HCT116 (cell line): ENCODE results near the gene CHTF18. TPM values are rescaled to one million over a fixed set of nuclear protein-coding genes. Genes with fewer than 3 reads are reported as not detected.

ENCODE experiments used
- ATAC-seq: fragments of 200-7000 bp; cut with Tn5 transposase; 2 replicates; pipeline ENCODE4 v1.9.1; 2020; ENCODE audit warnings: mild to moderate bottlenecking, moderate library complexity
- BruUV-seq: library from RNA; stranded (reverse); fragments of 400-500 nt; replicated peaks from 2 replicates; lab custom pipeline; 2021; lab: Mats Ljungman, UMichigan
- CTCF ChIA-PET: fragments of 300-600 bp; sonication (Branson Sonifier 250); formaldehyde crosslinking; loops from one replicate; lab custom pipeline; 2021; ENCODE audit warnings: antibody characterized with exemption; lab: Charles Lee
- POLR2A ChIA-PET: fragments of 300-600, 350-600 bp; sonication (Branson Sonifier 250); formaldehyde crosslinking; loops from one replicate; lab custom pipeline; 2021; ENCODE audit warnings: antibody characterized with exemption; lab: Charles Lee
- RAD21 ChIA-PET, 2 experiments: fragments of 300-600 bp; sonication (Branson Sonifier 250); formaldehyde crosslinking; loops; one replicate each; lab custom pipeline; 2023; ENCODE audit warnings: low total read pairs in 2 of 2; ENCODE audit not compliant: uncharacterized antibody in 2 of 2, unreplicated experiment in 2 of 2, low non-redundant PET in 1 of 2; lab: Charles Lee
- DNase-seq: peaks from one replicate; pipeline ENCODE4 v3.0.0-alpha.2; 2010; ENCODE audit warnings: low read depth, low spot score
- H2AFZ ChIP-seq: fragments of 200-600 bp; shearing (Covaris generic), sonication (generic); 2 replicates; pipeline ENCODE4 v1.6.1; 2017; ENCODE audit warnings: low read depth, mixed run types, mixed read lengths, antibody characterized with exemption, low read length; ENCODE audit not compliant: poor library complexity, severe bottlenecking
- H3K27ac ChIP-seq: 2 replicates; pipeline ENCODE4 v1.5.1; 2012; ENCODE audit warnings: low read depth, low read length
- H3K27me3 ChIP-seq: fragments of 200-600 bp; sonication (generic); 2 replicates; pipeline ENCODE4 v1.6.1; 2016; ENCODE audit warnings: mixed run types, low read length, mixed read lengths; ENCODE audit not compliant: insufficient read depth
- H3K36me3 ChIP-seq, 2 experiments: fragments of 200-500 bp in 1 of 2; fragments of 200-600 bp in 1 of 2; sonication (Bioruptor generic) in 1 of 2; sonication (generic) in 1 of 2; 2 replicates each; pipeline versions ENCODE4 v1.5.1 to v1.6.1; 2014 to 2016; ENCODE audit warnings: low read length in 2 of 2, inconsistent platforms in 1 of 2, mixed read lengths in 1 of 2, mixed run types in 1 of 2; ENCODE audit not compliant: insufficient read depth in 2 of 2, control insufficient read depth in 1 of 2
- H3K4me1 ChIP-seq, 2 experiments: fragments of 200-600 bp in 1 of 2; sonication (generic) in 1 of 2; 2 replicates each; pipeline versions ENCODE4 v1.5.1 to v1.6.1; 2012 to 2017; ENCODE audit warnings: low read length in 2 of 2, inconsistent platforms in 1 of 2, mild to moderate bottlenecking in 1 of 2, mixed read lengths in 1 of 2, mixed run types in 1 of 2, moderate library complexity in 1 of 2; ENCODE audit not compliant: insufficient read depth in 2 of 2, control insufficient read depth in 1 of 2
- H3K4me2 ChIP-seq: fragments of 200-600 bp; sonication (generic); 2 replicates; pipeline ENCODE4 v1.6.1; 2017; ENCODE audit warnings: mixed run types, low read length, mixed read lengths
- H3K4me3 ChIP-seq, 2 experiments: fragments of 200-600 bp in 1 of 2; sonication (generic) in 1 of 2; replicated peaks in 1 of 2; 2 replicates each; pipeline ENCODE4 v1.5.1; 2011 to 2016; ENCODE audit warnings: low read length in 2 of 2, control low read depth in 1 of 2, low read depth in 1 of 2, mild to moderate bottlenecking in 1 of 2, mixed read lengths in 1 of 2, mixed run types in 1 of 2
- H3K79me2 ChIP-seq: fragments of 200-600 bp; sonication (generic); 2 replicates; pipeline ENCODE4 v1.6.1; 2017; ENCODE audit warnings: mild to moderate bottlenecking, mixed run types, low read length, moderate library complexity, mixed read lengths; ENCODE audit not compliant: insufficient read depth
- H3K9ac ChIP-seq: fragments of 200-600 bp; sonication (generic); 2 replicates; pipeline ENCODE4 v1.6.1; 2016; ENCODE audit warnings: low read length, mixed read lengths
- H3K9me2 ChIP-seq: fragments of 200-600 bp; sonication (generic), shearing (Covaris generic); 2 replicates; pipeline ENCODE4 v1.6.1; 2017; ENCODE audit warnings: mixed run types, mild to moderate bottlenecking, moderate library complexity; ENCODE audit not compliant: insufficient read depth
- H3K9me3 ChIP-seq, 2 experiments: fragments of 200-500 bp in 1 of 2; fragments of 200-600 bp in 1 of 2; sonication (Bioruptor generic) in 1 of 2; sonication (generic) in 1 of 2; 2 replicates each; pipeline ENCODE4 v1.6.1; 2014 to 2017; ENCODE audit warnings: low read length in 2 of 2, mixed read lengths in 2 of 2, inconsistent platforms in 1 of 2, low read depth in 1 of 2, mild to moderate bottlenecking in 1 of 2, mixed run types in 1 of 2, moderate library complexity in 1 of 2; ENCODE audit not compliant: control insufficient read depth in 1 of 2, insufficient read depth in 1 of 2
- H4K20me1 ChIP-seq: fragments of 200-600 bp; sonication (generic), shearing (Covaris generic); 2 replicates; pipeline ENCODE4 v1.6.1; 2017; ENCODE audit warnings: mixed run types, mild to moderate bottlenecking, moderate library complexity; ENCODE audit not compliant: insufficient read depth
- CTCF ChIP-seq, 3 experiments: fragments of 200-600 bp in 1 of 3; sonication (generic) in 1 of 3; IDR thresholded peaks in 2 of 3; conservative IDR thresholded peaks in 1 of 3; 2 replicates each; pipeline ENCODE4 v1.5.1; 2012 to 2017; ENCODE audit warnings: low read depth in 2 of 3, low read length in 2 of 3, antibody characterized with exemption in 1 of 3, borderline replicate concordance in 1 of 3, control low read depth in 1 of 3, mild to moderate bottlenecking in 1 of 3, mixed read lengths in 1 of 3, mixed run types in 1 of 3, moderate library complexity in 1 of 3; ENCODE audit not compliant: insufficient read depth in 1 of 3
- EGR1 ChIP-seq: IDR thresholded peaks from 2 replicates; pipeline ENCODE4 v1.6.1; 2012; ENCODE audit warnings: low read depth
- ELF1 ChIP-seq: IDR thresholded peaks from 2 replicates; pipeline ENCODE4 v1.6.1; 2012; ENCODE audit warnings: low read depth, borderline replicate concordance
- EZH2 ChIP-seq: fragments of 200-600 bp; sonication (generic); IDR thresholded peaks from 2 replicates; pipeline ENCODE4 v1.6.1; 2017; ENCODE audit warnings: antibody characterized with exemption, mixed run types
- EZH2phosphoT487 ChIP-seq: fragments of 200-600 bp; IDR thresholded peaks from 2 replicates; pipeline ENCODE4 v1.6.1; 2018; ENCODE audit warnings: antibody characterized with exemption, borderline replicate concordance
- FOSL1 ChIP-seq: IDR thresholded peaks from 2 replicates; pipeline ENCODE4 v1.6.1; 2012; ENCODE audit warnings: low read depth
- POLR2A ChIP-seq: IDR thresholded peaks from 2 replicates; pipeline ENCODE4 v1.7.0; 2011; ENCODE audit warnings: borderline replicate concordance; ENCODE audit not compliant: insufficient read depth, insufficient read length; ENCODE audit errors: extremely low read depth
- POLR2AphosphoS5 ChIP-seq: IDR thresholded peaks from 2 replicates; pipeline ENCODE4 v1.6.1; 2011; ENCODE audit warnings: mild to moderate bottlenecking, low read depth, low read length, moderate library complexity
- RAD21 ChIP-seq: IDR thresholded peaks from 2 replicates; pipeline ENCODE4 v1.6.1; 2012; ENCODE audit warnings: low read depth, mild to moderate bottlenecking
- SIN3A ChIP-seq: IDR thresholded peaks from 2 replicates; pipeline ENCODE4 v1.6.1; 2012; ENCODE audit warnings: low read depth
- SP1 ChIP-seq: IDR thresholded peaks from 2 replicates; pipeline ENCODE4 v1.6.1; 2012; ENCODE audit warnings: low read depth
- SRF ChIP-seq: IDR thresholded peaks from 2 replicates; pipeline ENCODE4 v1.6.1; 2012; ENCODE audit warnings: low read depth
- TCF7L2 ChIP-seq: IDR thresholded peaks from 2 replicates; pipeline ENCODE4 v1.7.0; 2011; ENCODE audit warnings: borderline replicate concordance, inconsistent platforms; ENCODE audit not compliant: insufficient read depth, insufficient read length; ENCODE audit errors: extremely low read depth
- YY1 ChIP-seq: IDR thresholded peaks from 2 replicates; pipeline ENCODE4 v1.6.1; 2011; ENCODE audit warnings: low read length, low read depth, moderate library complexity, mild to moderate bottlenecking; ENCODE audit not compliant: insufficient replicate concordance; ENCODE audit errors: extremely low read depth
- ZBTB33 ChIP-seq: IDR thresholded peaks from 2 replicates; pipeline ENCODE4 v1.6.1; 2011; ENCODE audit warnings: mild to moderate bottlenecking, low read length, moderate library complexity; ENCODE audit not compliant: insufficient replicate concordance; ENCODE audit errors: extremely low read depth
- ZFX ChIP-seq: fragments of 450-650 bp; IDR thresholded peaks from 2 replicates; pipeline ENCODE4 v1.6.1; 2017
- ZNF274 ChIP-seq: fragments of 200-500 bp; sonication (Bioruptor generic); IDR thresholded peaks from 2 replicates; pipeline ENCODE4 v1.6.1; 2014; ENCODE audit warnings: mild to moderate bottlenecking, low read depth, low read length, inconsistent platforms
- intact Hi-C: fragments of 100-400 bp; cut with micrococcal nuclease; formaldehyde crosslinking; loops from 2 replicates; pipeline ENCODE4 v1.10.0; 2022
- total RNA-seq: library from RNA; stranded (reverse); gene quantifications from one replicate; pipeline ENCODE4 v1.2.1, GENCODE V29; 2021; ENCODE audit not compliant: unreplicated experiment

Gene CHTF18
- total RNA-seq, 1 experiment from 2014 or later = 145 TPM

- no TSS peak for BruUV-seq
- TF ChIP-seq ZNF274 (no peak), EZH2 (no peak), TCF7L2 (no peak), SP1 (no peak), SRF (no peak), ZFX (no peak), EGR1 (no peak), POLR2AphosphoS5 (no peak), ELF1 (no peak), SIN3A (no peak), POLR2A (no peak)
- intact Hi-C loops = no loop called here
- no peak overlapping the region for H3K27ac ChIP-seq
- H3K36me3 ChIP-seq = peaks cover 5 to 7% of the 10 kb centered on the region in 2 experiments; a peak in 2 of 4 replicates
- peaks cover 16 to 42% of the 10 kb centered on the region in 2 experiments for H3K4me1 ChIP-seq
- H3K9me2 ChIP-seq = no peaks in the 10 kb centered on the region
- H3K79me2 ChIP-seq = peaks cover 7% of the 10 kb centered on the region
- H2AFZ ChIP-seq = no peak overlapping the region
- ChIA-PET RAD21 (interaction anchor here in 1 of 2 experiments (0.7 kb wide), 1 partner anchor 68 kb away, joined by 3 read pairs; no protein-coding TSS in a partner anchor), POLR2A (no interaction called here), CTCF (no interaction called here)
- H3K27me3 ChIP-seq = no peaks in the 10 kb centered on the region
- H3K9me3 ChIP-seq = no peaks in the 10 kb centered on the region
- no peaks in the 10 kb centered on the region for H4K20me1 ChIP-seq
- no peak for ATAC-seq
- no peak for DNase-seq
- H3K9ac ChIP-seq = no peak overlapping the region
- no peak overlapping the region for H3K4me2 ChIP-seq
- no peak overlapping the region for H3K4me3 ChIP-seq
These were observed 6.9 kb upstream of the CHTF18 start for GRCh38 chr16:781346-782010.

- Histone ChIP-seq H3K4me1 (peaks cover 15 to 42% of the 10 kb centered on the region in 2 experiments), H3K27me3 (no peaks in the 10 kb centered on the region), H3K9me2 (no peaks in the 10 kb centered on the region), H3K79me2 (peaks cover 15% of the 10 kb centered on the region), H3K9me3 (no peaks in the 10 kb centered on the region), H4K20me1 (no peaks in the 10 kb centered on the region), H2AFZ (no peak overlapping the region), H3K4me2 (no peak overlapping the region), H3K36me3 (peaks cover 5 to 15% of the 10 kb centered on the region in 2 experiments; a peak in 3 of 4 replicates), H3K27ac (no peak overlapping the region), H3K4me3 (no peak overlapping the region), H3K9ac (no peak overlapping the region)
- BruUV-seq = no TSS peak
- ChIA-PET CTCF (no interaction called here), RAD21 (no interaction called here), POLR2A (no interaction called here)
- intact Hi-C loops = no loop called here
- ATAC-seq = no peak
- DNase-seq = no peak
- TF ChIP-seq YY1 (no peak), POLR2AphosphoS5 (no peak), EZH2 (no peak), SRF (no peak), RAD21 (no peak), FOSL1 (no peak), ELF1 (no peak), ZFX (no peak), CTCF (IDR thresholded peaks at IDR 0.05 in 2 of 3, conservative IDR thresholded peaks at IDR 0.05 in 1 of 3; ENCODE audit: borderline replicate concordance in 1 of 3, insufficient read depth in 1 of 3, low read depth in 2 of 3, low read length in 2 of 3) (no peak), SIN3A (no peak), EZH2phosphoT487 (no peak), ZBTB33 (no peak)
These were observed 6.2 kb upstream of the CHTF18 start for GRCh38 chr16:782258-782657.
